Measurements from ENCODE around the gene EXOC3L2. TPM values are rescaled to one million over a fixed set of nuclear protein-coding genes. Genes with fewer than 3 reads are reported as not detected.

EXOC3L2 gene
- polyA plus RNA-seq, 3 donors = not detected

DNA sequence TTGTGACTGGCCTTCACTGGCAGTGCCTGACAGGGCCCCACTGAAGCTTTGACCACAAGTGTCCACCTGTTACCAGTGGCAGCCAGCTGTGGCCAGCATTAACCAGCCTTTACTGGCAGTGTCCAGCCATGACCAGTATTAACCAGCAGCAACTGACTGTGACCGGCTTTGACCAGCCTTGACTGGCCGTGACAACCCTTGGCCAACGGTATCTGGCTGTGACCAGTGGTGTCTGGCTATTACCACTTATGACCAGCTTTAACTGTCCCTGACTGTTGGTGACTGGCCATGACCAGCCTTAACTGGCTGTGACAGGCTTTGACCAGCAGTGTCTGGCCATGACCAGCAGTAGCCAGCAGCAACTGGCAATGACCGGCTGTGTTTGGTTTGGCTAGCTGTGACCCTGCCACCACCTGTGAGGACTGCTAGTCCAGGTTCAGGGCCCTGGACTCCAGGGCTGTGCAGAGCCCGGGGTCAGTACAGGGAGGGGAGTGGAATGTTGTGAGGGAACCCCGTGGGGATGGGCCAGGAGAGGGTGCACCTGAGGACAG is 45.2 kb upstream of the EXOC3L2 start:
- Histone ChIP-seq H3K4me1 (ENCODE audit: control insufficient read depth in 1 of 2, insufficient read depth in 2 of 2, low read length in 2 of 2) (no peaks in the 10 kb centered on the region), H3K27me3 (ENCODE audit: control insufficient read depth in 2 of 2, insufficient read depth in 2 of 2, low read length in 2 of 2) (no peaks in the 10 kb centered on the region), H3K27ac (ENCODE audit: low read depth in 1 of 2, low read length in 2 of 2) (no peak overlapping the region), H4K20me1 (ENCODE audit: insufficient read depth, low read length) (no peaks in the 10 kb centered on the region), H3K79me2 (ENCODE audit: insufficient read depth, low read length) (no peaks in the 10 kb centered on the region), H3K9me3 (replicated peaks in 1 of 2; ENCODE audit: control insufficient read depth in 1 of 2, insufficient read depth in 1 of 2, low read length in 2 of 2) (no peaks in the 10 kb centered on the region), H3K36me3 (replicated peaks in 1 of 2; ENCODE audit: control insufficient read depth in 1 of 2, insufficient read depth in 2 of 2, low read length in 2 of 2) (peaks cover 41 to 71% of the 10 kb centered on the region in 2 donors), H3K4me3 (replicated peaks in 1 of 3; ENCODE audit: low read depth in 2 of 3, low read length in 3 of 3) (no peak overlapping the region), H2AFZ (ENCODE audit: insufficient read depth, low read depth, low read length, poor library complexity, severe bottlenecking) (no peak overlapping the region), H3K4me2 (replicated peaks; ENCODE audit: extremely low read depth, low read length, poor library complexity, severe bottlenecking) (no peak overlapping the region), H3K9ac (ENCODE audit: insufficient read depth, low read length, poor library complexity, severe bottlenecking) (no peak overlapping the region)
- no peaks in the 10 kb centered on the region for H3K27me3 Mint-ChIP-seq (ENCODE audit: low read depth in 3 of 3)
- H3K27ac Mint-ChIP-seq = peak overlapping the region in 2 of 7 donors; percentile 22 to 61
- WGBS (ENCODE audit: insufficient coverage) = 95% methylated on average over 6 of the region's 6 CpGs
- H3K36me3 Mint-ChIP-seq = peaks cover 52 to 80% of the 10 kb centered on the region in 2 donors
- no peaks in the 10 kb centered on the region for H3K4me1 Mint-ChIP-seq
- TF ChIP-seq, protein P1, sequence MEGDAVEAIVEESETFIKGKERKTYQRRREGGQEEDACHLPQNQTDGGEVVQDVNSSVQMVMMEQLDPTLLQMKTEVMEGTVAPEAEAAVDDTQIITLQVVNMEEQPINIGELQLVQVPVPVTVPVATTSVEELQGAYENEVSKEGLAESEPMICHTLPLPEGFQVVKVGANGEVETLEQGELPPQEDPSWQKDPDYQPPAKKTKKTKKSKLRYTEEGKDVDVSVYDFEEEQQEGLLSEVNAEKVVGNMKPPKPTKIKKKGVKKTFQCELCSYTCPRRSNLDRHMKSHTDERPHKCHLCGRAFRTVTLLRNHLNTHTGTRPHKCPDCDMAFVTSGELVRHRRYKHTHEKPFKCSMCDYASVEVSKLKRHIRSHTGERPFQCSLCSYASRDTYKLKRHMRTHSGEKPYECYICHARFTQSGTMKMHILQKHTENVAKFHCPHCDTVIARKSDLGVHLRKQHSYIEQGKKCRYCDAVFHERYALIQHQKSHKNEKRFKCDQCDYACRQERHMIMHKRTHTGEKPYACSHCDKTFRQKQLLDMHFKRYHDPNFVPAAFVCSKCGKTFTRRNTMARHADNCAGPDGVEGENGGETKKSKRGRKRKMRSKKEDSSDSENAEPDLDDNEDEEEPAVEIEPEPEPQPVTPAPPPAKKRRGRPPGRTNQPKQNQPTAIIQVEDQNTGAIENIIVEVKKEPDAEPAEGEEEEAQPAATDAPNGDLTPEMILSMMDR (IDR thresholded peaks at IDR 0.05) = no peak
- DNase-seq = no peak
- intact Hi-C loops (cut with micrococcal nuclease) = no loop called here
- H3K9me3 Mint-ChIP-seq = peaks cover 0 to 9% (median 0%) of the 10 kb centered on the region in 7 donors
- H3K4me3 Mint-ChIP-seq = no peak overlapping the region

DNA sequence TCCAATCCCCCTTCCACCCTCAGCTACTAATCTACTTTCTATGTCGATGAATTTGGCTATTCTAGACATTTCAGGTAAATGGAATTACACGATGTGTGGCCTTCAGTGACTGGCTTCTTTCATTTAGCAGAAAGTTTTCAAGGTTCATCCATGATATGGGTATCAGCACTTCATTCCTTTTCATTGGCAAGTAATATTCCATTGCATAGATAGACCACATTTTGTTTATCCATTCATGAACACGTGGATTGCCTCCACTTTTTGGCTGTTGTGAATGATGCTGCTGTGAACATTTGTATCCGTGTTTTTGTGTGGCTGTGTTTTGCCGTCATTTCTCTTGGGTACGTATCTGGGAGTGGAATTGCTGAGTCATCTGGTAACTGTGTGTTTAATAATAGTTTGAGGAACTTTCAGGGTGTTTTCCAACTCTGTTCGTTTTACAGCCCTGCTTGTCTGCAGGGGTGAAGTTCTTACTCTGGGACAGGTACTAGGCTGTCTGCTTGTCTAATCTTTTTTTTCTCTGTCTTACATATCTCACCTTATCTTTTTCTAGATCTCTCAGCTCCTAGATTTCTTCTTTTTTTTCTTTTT is 38.3 kb upstream of the EXOC3L2 start:
- peaks cover 0 to 4% (median 0%) of the 10 kb centered on the region in 7 donors for H3K9me3 Mint-ChIP-seq
- 0% methylated on average over 2 of the region's 7 CpGs for WGBS (ENCODE audit: insufficient coverage)
- peak overlapping the region; percentile 93 to 98 (median 97) for H3K27ac Mint-ChIP-seq
- no peaks in the 10 kb centered on the region for H4K20me1 ChIP-seq (ENCODE audit: insufficient read depth, low read length)
- H3K27me3 ChIP-seq (ENCODE audit: control insufficient read depth in 2 of 2, insufficient read depth in 2 of 2, low read length in 2 of 2) = no peaks in the 10 kb centered on the region
- peaks cover 24 to 56% of the 10 kb centered on the region in 2 donors for H3K36me3 ChIP-seq (replicated peaks in 1 of 2; ENCODE audit: control insufficient read depth in 1 of 2, insufficient read depth in 2 of 2, low read length in 2 of 2)
- peak overlapping the region; percentile 90 to 93 for H3K27ac ChIP-seq (ENCODE audit: low read depth in 1 of 2, low read length in 2 of 2)
- DNase-seq = peak; percentile 71 to 86 (median 82)
- intact Hi-C loops (cut with micrococcal nuclease) = no loop called here
- H3K4me3 Mint-ChIP-seq = peak overlapping the region in 1 of 2 donors; percentile 84
- H3K4me3 ChIP-seq (replicated peaks in 1 of 3; ENCODE audit: low read depth in 2 of 3, low read length in 3 of 3) = peak overlapping the region in 1 of 3 experiments; percentile 55
- H3K4me1 Mint-ChIP-seq = peaks cover 22% of the 10 kb centered on the region
- H3K9me3 ChIP-seq (replicated peaks in 1 of 2; ENCODE audit: control insufficient read depth in 1 of 2, insufficient read depth in 1 of 2, low read length in 2 of 2) = no peaks in the 10 kb centered on the region
- TF ChIP-seq, protein P1 (IDR thresholded peaks at IDR 0.05) = no peak
- H3K9ac ChIP-seq (ENCODE audit: insufficient read depth, low read length, poor library complexity, severe bottlenecking) = peak overlapping the region; percentile 55
- peak overlapping the region; percentile 59 for H3K4me2 ChIP-seq (replicated peaks; ENCODE audit: extremely low read depth, low read length, poor library complexity, severe bottlenecking)
- H3K79me2 ChIP-seq (ENCODE audit: insufficient read depth, low read length) = no peaks in the 10 kb centered on the region
- H3K4me1 ChIP-seq (ENCODE audit: control insufficient read depth in 1 of 2, insufficient read depth in 2 of 2, low read length in 2 of 2) = peaks cover 21 to 26% of the 10 kb centered on the region in 2 donors
- H3K36me3 Mint-ChIP-seq = peaks cover 42 to 60% of the 10 kb centered on the region in 2 donors
- H2AFZ ChIP-seq (ENCODE audit: insufficient read depth, low read depth, low read length, poor library complexity, severe bottlenecking) = peak overlapping the region; percentile 38
- H3K27me3 Mint-ChIP-seq (ENCODE audit: low read depth in 3 of 3) = no peaks in the 10 kb centered on the region

All from CD14-positive monocyte (primary cell).